HFFc6 (cell line): Measurements from ENCODE around the gene GIMAP6. TPM values are rescaled to one million over a fixed set of nuclear protein-coding genes. Genes with fewer than 3 reads are reported as not detected.
"Not testable (repeated sequence)": the region's sequence is repeated elsewhere in the genome, so short reads cannot be mapped to it uniquely, and the experiment has no call there.

Experiments
- DNase-seq: peaks from one replicate; pipeline ENCODE4 v3.0.0-alpha.2; 2018
- H3K27ac Mint-ChIP-seq: 2 replicates; pipeline ENCODE4 v1.8.0; 2020; ENCODE audit warnings: mild to moderate bottlenecking, mixed read lengths
- H3K27me3 Mint-ChIP-seq: 2 replicates; pipeline ENCODE4 v1.8.0; 2021; ENCODE audit warnings: mild to moderate bottlenecking, moderate library complexity, mixed read lengths; ENCODE audit not compliant: insufficient read depth
- H3K36me3 Mint-ChIP-seq: 2 replicates; pipeline ENCODE4 v1.8.0; 2021; ENCODE audit warnings: low read depth, mixed read lengths
- H3K4me1 Mint-ChIP-seq: 2 replicates; pipeline ENCODE4 v1.8.0; 2020; ENCODE audit warnings: low read depth, mixed read lengths
- H3K4me3 Mint-ChIP-seq: 2 replicates; pipeline ENCODE4 v1.8.0; 2020; ENCODE audit warnings: mild to moderate bottlenecking, moderate library complexity, mixed read lengths
- H3K9me3 Mint-ChIP-seq: 2 replicates; pipeline ENCODE4 v1.8.0; 2020; ENCODE audit warnings: mild to moderate bottlenecking, mixed read lengths
- CTCF ChIP-seq: fragments of 200-600 bp; sonication (generic); IDR thresholded peaks from 2 replicates; pipeline ENCODE4 v1.5.0; 2021; ENCODE audit warnings: antibody characterized with exemption, mild to moderate bottlenecking
- total RNA-seq, 6 experiments: library from RNA; stranded (reverse); fragmentation: NEBNext Ultra II Directional; extraction: Animal tissue kit (Norgen Biotek cat#: 25700); gene quantifications; 2 replicates in 1 of 6; 3 replicates in 5 of 6; pipeline ENCODE4 v1.2.3, GENCODE V29; 2021

Gene GIMAP6
- total RNA-seq, 6 experiments from 2014 or later = not detected

- Mint-ChIP-seq H3K4me1 (no peaks in the 10 kb centered on the region), H3K4me3 (no peak overlapping the region)
- TF ChIP-seq CTCF = no peak
Measured at GRCh38 chr7:150586785-150587152, 45.4 kb downstream of the GIMAP6 start.

GRCh38 chr7:150586068-150586784 lies 46.0 kb downstream of the GIMAP6 start:
- no peak for DNase-seq
- Mint-ChIP-seq H3K4me1 (no peaks in the 10 kb centered on the region), H3K9me3 (peaks cover 51% of the 10 kb centered on the region), H3K4me3 (no peak overlapping the region), H3K27me3 (peaks cover 1% of the 10 kb centered on the region; the same call in 1 of the 2 replicates), H3K27ac (no peak overlapping the region), H3K36me3 (no peaks in the 10 kb centered on the region)
- TF ChIP-seq CTCF = no peak

More at GRCh38 chr7:150586785-150587152, 45.4 kb downstream of the GIMAP6 start:
- no peak for DNase-seq
- Mint-ChIP-seq H3K36me3 (no peaks in the 10 kb centered on the region), H3K27ac (no peak overlapping the region), H3K27me3 (peaks cover 1% of the 10 kb centered on the region; the same call in 1 of the 2 replicates), H3K9me3 (peaks cover 54% of the 10 kb centered on the region)

- H3K9me3 Mint-ChIP-seq = peaks cover 50% of the 10 kb centered on the region
- H3K27me3 Mint-ChIP-seq = peaks cover 1% of the 10 kb centered on the region; the same call in 1 of the 2 replicates
- H3K4me3 Mint-ChIP-seq = no peak overlapping the region
- no peaks in the 10 kb centered on the region for H3K4me1 Mint-ChIP-seq
- H3K27ac Mint-ChIP-seq = no peak overlapping the region
- H3K36me3 Mint-ChIP-seq = no peaks in the 10 kb centered on the region
- DNase-seq = no peak
- no peak for TF ChIP-seq CTCF
Measured at GRCh38 chr7:150585199-150585598, 47.0 kb downstream of the GIMAP6 start.

GRCh38 chr7:150580638-150581394 lies 51.4 kb downstream of the GIMAP6 start:
- DNase-seq = no peak
- H3K4me1 Mint-ChIP-seq = no peaks in the 10 kb centered on the region
- H3K36me3 Mint-ChIP-seq = no peaks in the 10 kb centered on the region
- no peak overlapping the region for H3K27ac Mint-ChIP-seq
- H3K9me3 Mint-ChIP-seq = peaks cover 77% of the 10 kb centered on the region
- no peak overlapping the region for H3K4me3 Mint-ChIP-seq
- no peak for TF ChIP-seq CTCF
- peaks cover 1% of the 10 kb centered on the region; the same call in 1 of the 2 replicates for H3K27me3 Mint-ChIP-seq

- not testable (repeated sequence) for H3K4me1 Mint-ChIP-seq, H3K27me3 Mint-ChIP-seq, DNase-seq, H3K36me3 Mint-ChIP-seq, H3K4me3 Mint-ChIP-seq, H3K27ac Mint-ChIP-seq
- peaks cover 78% of the 10 kb centered on the region for H3K9me3 Mint-ChIP-seq
Measured at GRCh38 chr7:150579979-150580637, 52.1 kb downstream of the GIMAP6 start.

Other genes starting within 250 kb of the GIMAP6 start
- gene GIMAP8, start 181.8 kb downstream of the GIMAP6 start, total RNA-seq = not detected
- not detected for gene GIMAP7, start 117.5 kb downstream of the GIMAP6 start, total RNA-seq
- not detected for gene GIMAP4, start 65.0 kb downstream of the GIMAP6 start, total RNA-seq
- gene GIMAP2, start 53.3 kb upstream of the GIMAP6 start, total RNA-seq = not detected
- gene GIMAP1, start 84.2 kb upstream of the GIMAP6 start, total RNA-seq = not detected
- not detected for gene GIMAP5, start 105.0 kb upstream of the GIMAP6 start, total RNA-seq
- not detected for gene TMEM176B, start 168.0 kb upstream of the GIMAP6 start, total RNA-seq
- gene TMEM176A, start 168.4 kb upstream of the GIMAP6 start, total RNA-seq = not detected
- not detected for gene AOC1, start 220.1 kb upstream of the GIMAP6 start, total RNA-seq